Activated naive CD4-positive, alpha-beta T cell treated with anti-CD3 and anti-CD28 coated beads, Interleukin-2, amount 50 U/mL, for 16 hours (primary cell): ENCODE measurements around the gene RPL34.

Source experiments
- DNase-seq: peaks from one replicate; pipeline ENCODE4 v3.0.0-alpha.2; 2020

The RPL34 gene

GRCh38 chr4:108624263-108625056 is 4.1 kb downstream of the RPL34 start:
- no peak for DNase-seq

- no peak for DNase-seq
Measured at GRCh38 chr4:108626056-108626455, 5.7 kb downstream of the RPL34 start.

- no peak for DNase-seq
Measured at GRCh38 chr4:108628411-108628810, 8.0 kb downstream of the RPL34 start.

GRCh38 chr4:108635070-108635655 is 14.8 kb downstream of the RPL34 start:
- no peak for DNase-seq

- DNase-seq, result no peak
Measured at GRCh38 chr4:108636246-108636645, 15.9 kb downstream of the RPL34 start.

GRCh38 chr4:108637856-108638255 is 17.5 kb downstream of the RPL34 start:
- DNase-seq, result no peak

- no peak for DNase-seq
Measured at GRCh38 chr4:108644237-108644636, 23.9 kb downstream of the RPL34 start.

GRCh38 chr4:108646706-108647105 is 26.3 kb downstream of the RPL34 start:
- DNase-seq, result no peak

GRCh38 chr4:108649863-108650211 is 29.5 kb downstream of the RPL34 start:
- no peak for DNase-seq

- peak; percentile 93 for DNase-seq
Measured at GRCh38 chr4:108650212-108651013, 30.0 kb downstream of the RPL34 start, which contains the start of gene OSTC. TSS of gene OSTC (plus strand) at chr4:108650599. CDS start at chr4:108650656, 57 bp downstream.

- DNase-seq, result no peak
Measured at GRCh38 chr4:108651014-108651791, 30.8 kb downstream of the RPL34 start.

- no peak for DNase-seq
Measured at GRCh38 chr4:108662629-108663028, 42.3 kb downstream of the RPL34 start.

GRCh38 chr4:108674356-108674977 is 54.1 kb downstream of the RPL34 start:
- DNase-seq, result no peak
